SK-N-SH treated with all-trans-retinoic acid at 6 μM for 48 hours (cell line): ENCODE measurements around the gene DHRS13.

Source experiments
- ARNTL ChIP-seq: fragments of 450-650 bp; formaldehyde crosslinking; IDR thresholded peaks from 2 replicates; pipeline ENCODE4 v1.5.0; 2020; ENCODE audit warnings: low read depth, mild to moderate bottlenecking, moderate library complexity, borderline replicate concordance
- CREB5 ChIP-seq: fragments of 250-450 bp; sonication (Bioruptor Pico); IDR thresholded peaks from 2 replicates; pipeline ENCODE4 v1.5.1; 2020; ENCODE audit warnings: low read depth, mild to moderate bottlenecking, moderate library complexity
- PATZ1 ChIP-seq: fragments of 250-450 bp; sonication (Bioruptor Pico); IDR thresholded peaks from 2 replicates; pipeline ENCODE4 v1.8.0; 2020; ENCODE audit warnings: mild to moderate bottlenecking, moderate library complexity, borderline replicate concordance
- RARB ChIP-seq: fragments of 250-450 bp; sonication (Bioruptor Pico); IDR thresholded peaks from 2 replicates; pipeline ENCODE4 v1.8.0; 2021; ENCODE audit warnings: mild to moderate bottlenecking, moderate library complexity
- ZFP3 ChIP-seq: fragments of 250-450 bp; sonication (Bioruptor Pico); IDR thresholded peaks from 2 replicates; pipeline ENCODE4 v1.5.0; 2020; ENCODE audit warnings: mild to moderate bottlenecking, moderate library complexity

GRCh38 chr17:28907709-28908475 is 5.0 kb upstream of the DHRS13 start:
- TF ChIP-seq CREB5: no peak
- no peak for TF ChIP-seq PATZ1 (CRISPR knock-in tag)
- TF ChIP-seq ZFP3 (CRISPR knock-in tag): no peak
- no peak for TF ChIP-seq ARNTL
- no peak for TF ChIP-seq RARB
